ENCODE measurements around the gene AMPD3.

The AMPD3 gene

GRCh38 chr11:10490032-10490397 lies 35.0 kb downstream of the AMPD3 start:
- DNase-seq = no peak

- peak; percentile 79 for DNase-seq
Observed at GRCh38 chr11:10490398-10491241, 35.6 kb downstream of the AMPD3 start.

- DNase-seq = no peak
Observed at GRCh38 chr11:10492084-10492483, 37.0 kb downstream of the AMPD3 start.

- DNase-seq = no peak
Observed at GRCh38 chr11:10493041-10493663, 38.1 kb downstream of the AMPD3 start.

GRCh38 chr11:10494636-10495463 lies 39.8 kb downstream of the AMPD3 start:
- no peak for DNase-seq

- no peak for DNase-seq
Observed at GRCh38 chr11:10495464-10495786, 40.4 kb downstream of the AMPD3 start.

- no peak for DNase-seq
Observed at GRCh38 chr11:10496296-10496936, 41.4 kb downstream of the AMPD3 start.

GRCh38 chr11:10497371-10498021 lies 42.4 kb downstream of the AMPD3 start:
- DNase-seq = no peak

GRCh38 chr11:10498022-10498400 lies 42.9 kb downstream of the AMPD3 start:
- DNase-seq = no peak

GRCh38 chr11:10498426-10499250 lies 43.6 kb downstream of the AMPD3 start:
- DNase-seq = no peak

- no peak for DNase-seq
Observed at GRCh38 chr11:10499452-10499851, 44.4 kb downstream of the AMPD3 start.

GRCh38 chr11:10499874-10500601 lies 45.0 kb downstream of the AMPD3 start:
- DNase-seq = no peak

- no peak for DNase-seq
Observed at GRCh38 chr11:10500757-10501684, 46.0 kb downstream of the AMPD3 start.

- DNase-seq = no peak
Observed at GRCh38 chr11:10502065-10502680, 47.1 kb downstream of the AMPD3 start.

- DNase-seq = peak; percentile 66
Observed at GRCh38 chr11:10502770-10503169, 47.7 kb downstream of the AMPD3 start.

GRCh38 chr11:10503221-10503620 lies 48.2 kb downstream of the AMPD3 start:
- peak; percentile 90 for DNase-seq

- peak; percentile 90 for DNase-seq
Observed at GRCh38 chr11:10503777-10504480, 48.9 kb downstream of the AMPD3 start.

- no peak for DNase-seq
Observed at GRCh38 chr11:10504490-10504889, 49.4 kb downstream of the AMPD3 start.

Data from inflammatory macrophage treated with lipopolysaccharide for 4 hours (primary cell).